Endothelial cell of umbilical vein (primary cell): ENCODE results near the gene PERM1. TPM values are rescaled to one million over a fixed set of nuclear protein-coding genes. Genes with fewer than 3 reads are reported as not detected.

Source experiments
- BruUV-seq: library from RNA; stranded (reverse); fragments of 400-500 nt; replicated peaks from 2 replicates; lab custom pipeline; 2021; lab: Mats Ljungman, UMichigan
- CTCF ChIA-PET: fragments of 300-600, 350-600 bp; sonication (Branson Sonifier 250); formaldehyde crosslinking; loops from one replicate; lab custom pipeline; 2021; ENCODE audit warnings: antibody characterized with exemption, inconsistent platforms; lab: Charles Lee
- POLR2A ChIA-PET: fragments of 300-600, 350-600 bp; sonication (Branson Sonifier 250); formaldehyde crosslinking; loops from one replicate; lab custom pipeline; 2021; ENCODE audit warnings: antibody characterized with exemption, inconsistent platforms; lab: Charles Lee
- DNase-seq: peaks from one replicate; pipeline ENCODE4 v3.0.0-alpha.2; 2011; ENCODE audit warnings: low read depth, low spot score
- FAIRE-seq: peaks from 2 replicates; lab custom pipeline; 2011; peaks lifted over from hg19 to GRCh38; lab: Jason Lieb, UNC
- H2AFZ ChIP-seq: 2 replicates; pipeline ENCODE4 v1.6.0; 2012; ENCODE audit warnings: low read depth, low read length, control low read depth, inconsistent platforms
- H3K27ac ChIP-seq: 2 replicates; pipeline ENCODE4 v1.5.1; 2011; ENCODE audit warnings: low read depth, mild to moderate bottlenecking, control low read depth, low read length, moderate library complexity; ENCODE audit not compliant: insufficient read depth
- H3K27me3 ChIP-seq, 2 experiments: 2 replicates each; pipeline versions ENCODE4 v1.6.0 to v1.6.1; 2011; ENCODE audit warnings: low read length in 2 of 2, mixed read lengths in 1 of 2; ENCODE audit not compliant: control insufficient read depth in 2 of 2, insufficient read depth in 2 of 2
- H3K36me3 ChIP-seq, 2 experiments: 2 replicates in 1 of 2; 3 replicates in 1 of 2; pipeline ENCODE4 v1.5.1; 2011; ENCODE audit warnings: low read length in 2 of 2, mild to moderate bottlenecking in 1 of 2, moderate library complexity in 1 of 2; ENCODE audit not compliant: control insufficient read depth in 2 of 2, insufficient read depth in 2 of 2; ENCODE audit errors: extremely low read depth in 1 of 2
- H3K4me1 ChIP-seq: 3 replicates; pipeline ENCODE4 v1.5.1; 2011; ENCODE audit warnings: mild to moderate bottlenecking, low read length; ENCODE audit not compliant: control insufficient read depth, insufficient read depth; ENCODE audit errors: extremely low read depth
- H3K4me2 ChIP-seq: 2 replicates; pipeline ENCODE4 v1.6.1; 2011; ENCODE audit warnings: low read length, control low read depth, mixed read lengths; ENCODE audit not compliant: insufficient read depth
- H3K4me3 ChIP-seq, 3 experiments: fragments of 200-600 bp in 1 of 3; sonication (generic), shearing (Covaris generic) in 1 of 3; replicated peaks in 1 of 3; 2 replicates each; pipeline ENCODE4 v1.5.1; 2011 to 2016; ENCODE audit warnings: control low read depth in 3 of 3, low read length in 3 of 3, mild to moderate bottlenecking in 2 of 3, inconsistent platforms in 1 of 3, low read depth in 1 of 3, moderate library complexity in 1 of 3; ENCODE audit not compliant: insufficient read depth in 1 of 3
- H3K79me2 ChIP-seq: 2 replicates; pipeline ENCODE4 v1.6.0; 2012; ENCODE audit warnings: low read length, inconsistent platforms; ENCODE audit not compliant: control insufficient read depth, insufficient read depth
- H3K9ac ChIP-seq: replicated peaks from 2 replicates; pipeline ENCODE3; 2011; ENCODE audit warnings: low read length, control low read depth; ENCODE audit not compliant: insufficient read depth; ENCODE audit errors: extremely low read depth
- H3K9me1 ChIP-seq: replicated peaks from 3 replicates; pipeline ENCODE4 v1.6.0; 2011; ENCODE audit warnings: mild to moderate bottlenecking, low read length; ENCODE audit not compliant: control insufficient read depth, insufficient read depth; ENCODE audit errors: extremely low read depth
- H3K9me3 ChIP-seq: replicated peaks from 2 replicates; pipeline ENCODE4 v1.5.1; 2012; ENCODE audit warnings: low read length, inconsistent platforms; ENCODE audit not compliant: control insufficient read depth, insufficient read depth
- H4K20me1 ChIP-seq: replicated peaks from 2 replicates; pipeline ENCODE3; 2011; ENCODE audit warnings: mild to moderate bottlenecking, low read length; ENCODE audit not compliant: control insufficient read depth, insufficient read depth; ENCODE audit errors: extremely low read depth
- CTCF ChIP-seq, 2 donors: IDR thresholded peaks; 1 replicate in 1 of 2; 2 replicates in 1 of 2; pipeline ENCODE4 v1.5.1; 2011; ENCODE audit warnings: low read length in 2 of 2, mild to moderate bottlenecking in 2 of 2, moderate library complexity in 2 of 2, control low read depth in 1 of 2, inconsistent platforms in 1 of 2, low read depth in 1 of 2; ENCODE audit not compliant: insufficient read depth in 1 of 2; ENCODE audit errors: extremely low read depth in 1 of 2
- EZH2 ChIP-seq: IDR thresholded peaks from 2 replicates; pipeline ENCODE4 v1.6.1; 2012; ENCODE audit warnings: borderline replicate concordance, low read depth, mild to moderate bottlenecking, moderate library complexity, low read length, inconsistent platforms; ENCODE audit not compliant: severe bottlenecking
- FOS ChIP-seq: IDR thresholded peaks from 2 replicates; pipeline ENCODE4 v1.6.1; 2011; ENCODE audit warnings: mild to moderate bottlenecking, low read length, moderate library complexity, borderline replicate concordance; ENCODE audit not compliant: insufficient read depth
- GATA2 ChIP-seq: IDR thresholded peaks from 2 replicates; pipeline ENCODE4 v1.7.0; 2011; ENCODE audit warnings: low read depth, mild to moderate bottlenecking, moderate library complexity, mixed read lengths, low read length; ENCODE audit not compliant: insufficient read length, insufficient read depth
- JUN ChIP-seq: IDR thresholded peaks from 2 replicates; pipeline ENCODE4 v1.6.1; 2011; ENCODE audit warnings: borderline replicate concordance, low read depth; ENCODE audit not compliant: insufficient read length, insufficient read depth
- MAX ChIP-seq: IDR thresholded peaks from 2 replicates; pipeline ENCODE4 v1.6.1; 2011; ENCODE audit not compliant: insufficient read depth, insufficient read length
- MYC ChIP-seq: IDR thresholded peaks from one replicate; pipeline ENCODE4 v1.6.1; 2011; ENCODE audit warnings: mild to moderate bottlenecking, low read depth, low read length
- POLR2A ChIP-seq: IDR thresholded peaks from 2 replicates; pipeline ENCODE4 v1.6.1; 2012; ENCODE audit warnings: low read depth, mild to moderate bottlenecking, control low read depth, low read length
- POLR2AphosphoS5 ChIP-seq: IDR thresholded peaks from 2 replicates; pipeline ENCODE4 v1.6.1; 2012; ENCODE audit warnings: low read depth, mild to moderate bottlenecking, control low read depth, low read length, moderate library complexity; ENCODE audit not compliant: insufficient read depth
- dilution Hi-C: fragments of 300-500 bp; cut with MboI; formaldehyde crosslinking; loops from one replicate; pipeline ENCODE4 v1.15.0; 2019; ENCODE audit warnings: low sequenced_read_pairs; ENCODE audit not compliant: extremely low pct_ligation_motif_present
- intact Hi-C: fragments of 100-400 bp; cut with micrococcal nuclease; formaldehyde crosslinking; loops from one replicate; pipeline ENCODE4 v1.10.0; 2022
- polyA plus RNA-seq, 4 experiments: library from polyadenylated mRNA; depleted of rRNA in 3 of 4; stranded (reverse) in 3 of 4; unstranded in 1 of 4; fragments of >200 nt; gene quantifications; 2 replicates each; pipeline versions ENCODE4 v1.2.1 to v1.2.3, GENCODE V29; 2011 to 2012; ENCODE audit warnings: missing spikeins in 1 of 4
- total RNA-seq: library from RNA; stranded (reverse); gene quantifications from 2 replicates; pipeline ENCODE4 v1.2.3, GENCODE V29; 2021

PERM1 gene
- total and polyA plus RNA-seq, 2 donors (not counting 3 experiments of a cell fraction or from before 2014, with no cell fraction given) = not detected

DNA sequence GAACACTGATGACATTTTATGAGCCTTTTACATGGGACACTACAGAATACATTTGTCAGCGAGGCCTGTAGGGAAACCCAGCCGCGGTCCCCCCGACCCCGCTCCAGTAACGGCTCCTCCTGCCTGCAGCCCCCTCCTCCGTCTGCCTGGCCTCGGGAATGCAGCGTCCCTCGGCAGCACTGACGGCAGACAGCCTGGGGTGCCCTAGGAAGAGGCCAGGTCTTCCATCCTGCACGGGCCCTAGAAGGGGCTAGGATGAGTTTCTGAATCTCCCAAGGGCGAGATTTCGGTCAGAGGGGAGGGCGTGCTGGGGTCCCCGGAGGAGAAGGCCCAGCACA is 49.8 kb downstream of the PERM1 start:
- H3K27me3 ChIP-seq = peaks cover 12 to 16% of the 10 kb centered on the region in 2 experiments
- DNase-seq (no peak), FAIRE-seq (no peak)
- no peak overlapping the region for H3K27ac ChIP-seq
- no peak overlapping the region for H2AFZ ChIP-seq
- no peak overlapping the region for H3K4me3 ChIP-seq
- no TSS peak for BruUV-seq
- POLR2A ChIA-PET = interaction anchor here (0.5 kb wide), 1 partner anchor 18 kb away, joined by 3 read pairs; no protein-coding TSS in a partner anchor
- no peaks in the 10 kb centered on the region for H3K4me1 ChIP-seq
- H3K9ac ChIP-seq = no peak overlapping the region
- H3K4me2 ChIP-seq = no peak overlapping the region
- intact Hi-C loops (no loop called here), dilution Hi-C loops (no loop called here)
- no peaks in the 10 kb centered on the region for H3K36me3 ChIP-seq
- H3K9me3 ChIP-seq = no peaks in the 10 kb centered on the region
- no peaks in the 10 kb centered on the region for H4K20me1 ChIP-seq
- CTCF ChIA-PET = no interaction called here
- no peaks in the 10 kb centered on the region for H3K79me2 ChIP-seq
- TF ChIP-seq POLR2AphosphoS5 = no peak
- TF ChIP-seq FOS = no peak
- no peak for TF ChIP-seq JUN
- no peak for TF ChIP-seq MYC
- TF ChIP-seq POLR2A = no peak
- no peak for TF ChIP-seq MAX
- TF ChIP-seq EZH2 = no peak
- TF ChIP-seq GATA2 = no peak
- no peak for TF ChIP-seq CTCF (IDR thresholded peaks at IDR 0.05; ENCODE audit: extremely low read depth in 1 of 2, insufficient read depth in 1 of 2, low read depth in 1 of 2, low read length in 2 of 2)
- no peaks in the 10 kb centered on the region for H3K9me1 ChIP-seq
